AML-193 (cell line): Measurements from ENCODE around the gene ATP6V1G3.
"Not testable (repeated sequence)": the region's sequence is repeated elsewhere in the genome, so short reads cannot be mapped to it uniquely, and the experiment has no call there.

Experiments
- DNase-seq, 2 experiments: peaks; one replicate each; lab custom pipeline; 2025; lab: John Stamatoyannopoulos, UW

ATP6V1G3 gene

DNA sequence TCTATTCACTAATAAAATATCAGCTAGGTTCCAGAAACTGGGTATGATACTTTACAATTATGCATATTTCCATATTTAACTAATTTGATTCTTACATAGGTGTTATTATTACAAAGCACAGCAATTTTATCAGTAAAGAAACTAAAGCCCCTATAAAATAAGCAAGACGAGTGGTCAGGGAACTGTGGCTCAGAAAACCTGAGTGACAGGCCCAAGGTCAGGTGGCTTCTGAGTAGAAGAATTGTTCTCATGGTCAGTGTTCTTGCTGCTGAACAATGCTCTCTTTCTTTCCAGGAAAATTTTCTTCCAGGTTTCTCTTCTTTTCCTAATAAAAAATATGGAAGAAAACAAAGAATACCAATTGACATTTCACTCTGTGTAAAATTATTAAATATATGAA is 2.2 kb upstream of the ATP6V1G3 start:
- DNase-seq = no peak

DNA sequence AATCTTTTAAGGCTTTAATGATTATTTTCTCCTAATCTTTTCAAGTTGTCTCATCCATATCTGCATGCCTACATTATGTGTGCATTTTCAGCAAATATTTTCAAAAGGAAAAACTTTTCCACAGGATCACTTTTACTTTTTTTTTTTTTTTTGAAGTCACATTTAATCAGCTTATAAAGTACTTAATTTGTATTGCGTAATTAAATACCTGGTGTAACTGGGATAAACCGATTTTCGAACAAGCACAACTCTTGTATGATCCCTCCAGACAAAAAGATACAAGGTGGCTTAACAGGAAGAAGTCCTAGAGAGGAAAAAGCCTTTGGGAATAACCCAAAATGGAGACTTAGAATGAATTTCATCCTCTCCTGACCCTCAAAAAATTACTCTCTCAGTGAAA is 1.3 kb upstream of the ATP6V1G3 start:
- DNase-seq = no peak

- no peak for DNase-seq
These were observed 1.7 kb downstream of the ATP6V1G3 start for GRCh38 chr1:198538579-198539364.

DNA sequence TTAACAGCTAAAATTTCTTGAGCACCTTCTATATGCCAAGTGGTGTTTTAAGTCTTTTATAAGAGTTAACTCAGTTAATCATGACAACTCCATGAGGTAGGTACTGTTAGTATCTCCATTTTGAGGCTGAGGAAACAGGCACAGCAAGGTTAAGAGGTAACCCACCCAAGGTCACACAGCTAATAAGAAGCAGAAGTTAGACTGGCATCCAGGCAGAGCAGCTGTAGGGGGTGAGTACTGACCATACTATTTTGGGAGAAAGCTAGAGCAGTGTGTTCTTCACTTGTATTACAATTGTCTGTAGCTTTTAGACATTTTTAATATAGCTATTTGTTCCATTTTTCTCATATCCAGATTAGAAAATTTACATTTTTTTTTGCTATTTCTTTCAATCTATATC is 4.8 kb downstream of the ATP6V1G3 start:
- DNase-seq = no peak

GRCh38 chr1:198534548-198535418 is 5.7 kb downstream of the ATP6V1G3 start:
- peak; percentile 63 to 72 for DNase-seq

GRCh38 chr1:198531891-198532290 is 8.6 kb downstream of the ATP6V1G3 start:
- no peak for DNase-seq

GRCh38 chr1:198530953-198531352 is 9.5 kb downstream of the ATP6V1G3 start:
- DNase-seq = no peak

GRCh38 chr1:198529414-198529813 is 11.1 kb downstream of the ATP6V1G3 start:
- DNase-seq = no peak

DNA sequence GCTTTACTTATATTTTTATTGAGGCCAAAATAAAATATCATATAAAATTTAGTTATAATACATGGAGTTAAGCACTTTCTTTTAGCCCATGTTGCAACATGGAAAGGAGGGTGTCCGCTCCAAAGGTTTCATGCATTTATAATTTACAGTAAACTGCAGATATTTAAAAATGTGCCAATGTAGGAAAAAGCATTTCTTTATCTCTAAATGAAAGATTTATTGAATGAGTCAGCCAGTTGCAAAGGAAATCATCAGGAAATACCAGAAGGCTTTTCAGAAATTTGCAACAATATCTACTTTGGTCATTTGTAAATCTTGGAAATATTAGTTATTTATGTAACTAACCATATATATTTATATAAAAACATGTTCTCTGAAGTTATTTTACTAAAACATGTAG is 12.1 kb downstream of the ATP6V1G3 start:
- no peak for DNase-seq

DNA sequence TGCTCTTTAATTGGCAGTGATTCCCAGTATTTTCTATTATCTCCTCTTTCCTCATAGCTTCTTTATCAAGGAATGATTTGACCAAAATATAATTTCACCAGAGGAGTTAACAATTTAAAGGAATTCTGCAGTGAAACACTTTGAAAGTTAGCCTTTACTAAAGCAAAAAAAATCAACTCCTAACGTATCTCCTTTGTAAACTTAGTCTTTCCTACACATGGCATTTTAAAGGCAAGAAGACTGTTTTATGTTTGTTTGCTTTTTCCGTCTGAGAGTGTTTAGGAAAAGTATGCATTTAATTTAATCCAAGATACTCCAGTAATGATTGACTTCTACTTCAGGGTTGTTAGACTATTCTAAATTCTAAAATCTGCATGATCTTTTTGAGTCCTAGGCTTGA is 15.9 kb downstream of the ATP6V1G3 start:
- no peak for DNase-seq

DNA sequence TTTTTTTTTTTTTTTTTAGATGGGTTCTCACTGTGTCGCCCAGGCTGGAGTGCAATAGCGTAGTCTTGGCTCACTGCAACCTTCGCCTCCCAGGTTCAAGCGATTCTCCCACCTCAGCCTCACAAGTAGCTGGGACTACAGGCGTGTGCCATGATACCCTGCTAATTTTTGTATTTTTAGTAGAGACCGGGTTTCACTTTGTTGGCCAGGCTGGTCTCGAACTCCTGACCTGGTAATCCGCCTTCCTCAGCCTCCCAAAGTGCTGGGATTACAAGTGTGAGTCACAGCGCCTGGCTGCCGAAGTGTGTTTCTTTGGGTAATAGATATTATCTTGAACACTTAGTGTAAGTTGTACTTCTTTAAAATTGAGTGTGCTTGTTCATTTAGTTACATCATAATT is 16.4 kb downstream of the ATP6V1G3 start:
- not testable (repeated sequence) for DNase-seq

DNA sequence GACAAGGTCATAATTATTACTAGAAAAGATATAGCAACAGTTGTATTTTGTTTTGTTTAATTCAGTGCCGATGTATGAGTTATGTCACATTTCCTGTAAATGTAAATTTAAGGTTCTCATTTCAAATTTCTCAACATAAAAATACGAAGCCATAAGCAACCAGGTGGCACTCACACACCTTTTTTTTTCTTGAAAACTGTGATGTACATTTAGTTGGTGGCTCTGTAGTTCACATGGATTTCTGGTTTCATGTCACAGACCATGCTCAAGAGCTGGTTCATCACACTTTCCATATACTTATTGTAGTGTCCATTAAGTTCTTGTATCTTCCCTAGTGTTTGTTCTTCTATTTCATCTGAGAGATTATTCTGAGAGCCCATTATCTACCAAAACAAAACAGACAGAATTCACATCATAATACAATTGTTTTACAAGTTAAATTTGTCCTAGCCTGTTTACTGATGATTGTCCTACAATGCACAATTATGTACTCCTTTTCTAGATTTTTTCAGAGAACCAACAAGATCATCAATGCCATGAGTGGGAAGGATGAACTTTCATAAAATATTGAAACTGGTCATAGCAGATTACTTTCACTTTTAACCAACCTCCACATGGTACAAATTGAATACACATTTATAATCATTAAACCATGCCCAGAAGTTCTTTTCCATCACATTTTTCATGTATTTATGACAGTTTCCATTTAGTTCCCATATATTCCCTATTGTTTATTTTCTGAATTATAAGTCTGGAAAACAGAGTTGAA is 17.1 kb downstream of the ATP6V1G3 start:
- no peak for DNase-seq

- DNase-seq = no peak
These were observed 19.8 kb downstream of the ATP6V1G3 start for GRCh38 chr1:198520524-198521254.

DNA sequence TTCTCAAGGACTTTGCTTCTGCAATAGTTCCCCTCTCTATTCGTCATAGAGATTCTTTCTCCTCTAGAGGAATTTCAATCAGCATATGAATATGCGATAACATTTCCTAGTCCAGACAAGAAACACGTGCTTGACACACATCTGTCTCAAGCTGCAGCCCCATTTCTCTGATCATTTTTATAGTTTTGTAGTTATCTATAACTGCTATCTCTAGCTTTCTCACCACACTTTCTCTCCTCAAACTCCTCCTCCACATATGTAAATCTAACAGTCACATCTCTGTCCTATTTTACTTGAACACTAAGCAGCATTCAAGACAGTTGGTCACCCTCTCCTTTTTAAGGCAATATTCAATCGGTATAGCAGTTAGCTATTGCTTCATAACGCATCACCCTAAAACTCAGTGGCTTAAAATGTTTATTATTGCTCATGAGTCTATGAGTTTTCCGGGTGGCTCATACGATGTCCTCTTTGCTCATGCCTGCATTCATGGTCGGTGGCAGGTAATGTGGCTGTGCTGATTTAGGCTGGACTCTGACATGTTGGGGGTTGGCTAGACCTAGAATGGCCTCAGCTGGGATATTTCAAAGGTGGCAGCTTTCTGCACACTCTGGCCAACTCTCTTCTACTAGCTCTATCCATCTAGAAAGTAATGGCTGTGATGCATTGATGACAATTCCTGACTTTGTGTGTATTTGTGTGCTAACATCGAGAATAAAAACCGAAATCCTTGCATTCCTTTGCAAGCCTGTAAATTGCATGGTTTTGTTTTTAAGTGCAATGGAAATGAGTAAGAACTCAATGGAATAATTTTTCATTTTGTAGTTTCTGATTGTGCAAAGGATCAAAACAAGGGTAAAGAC is 20.6 kb downstream of the ATP6V1G3 start:
- DNase-seq = no peak

DNA sequence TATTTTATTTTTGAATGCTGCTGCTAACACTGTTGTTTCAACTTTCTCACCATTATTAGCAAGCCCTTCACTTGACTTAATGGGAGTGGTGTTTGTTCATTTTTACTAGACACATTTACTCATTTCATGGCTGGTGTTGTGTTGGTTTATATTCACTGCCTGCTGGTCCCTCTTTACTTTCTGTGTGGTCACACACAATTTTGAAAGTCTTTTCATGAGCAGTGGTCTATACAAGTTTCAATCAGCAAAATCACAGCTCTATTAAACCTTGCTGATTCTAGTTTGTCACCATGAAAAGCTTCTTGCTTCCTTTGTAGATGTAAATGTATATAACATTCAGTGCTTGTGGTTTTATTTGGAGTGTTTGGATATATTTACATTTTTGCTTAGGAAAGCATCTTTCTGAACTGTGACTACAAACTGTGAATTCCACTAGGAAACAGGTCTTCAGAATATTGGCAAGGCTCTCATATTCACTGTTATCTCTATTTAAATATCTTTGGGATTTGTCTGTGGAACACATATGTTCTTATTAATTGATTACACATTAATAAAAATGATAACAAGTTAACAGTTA is 22.8 kb downstream of the ATP6V1G3 start:
- no peak for DNase-seq

- DNase-seq = no peak
These were observed 40.4 kb downstream of the ATP6V1G3 start for GRCh38 chr1:198500096-198500495.

- DNase-seq = no peak
These were observed 40.9 kb downstream of the ATP6V1G3 start for GRCh38 chr1:198499588-198499987.

GRCh38 chr1:198498881-198499280 is 41.6 kb downstream of the ATP6V1G3 start:
- DNase-seq = no peak

- DNase-seq = no peak
These were observed 42.4 kb downstream of the ATP6V1G3 start for GRCh38 chr1:198498103-198498385.

- no peak for DNase-seq
These were observed 43.0 kb downstream of the ATP6V1G3 start for GRCh38 chr1:198497326-198498102.
